ENCODE measurements around the gene LAMTOR3.

DNA sequence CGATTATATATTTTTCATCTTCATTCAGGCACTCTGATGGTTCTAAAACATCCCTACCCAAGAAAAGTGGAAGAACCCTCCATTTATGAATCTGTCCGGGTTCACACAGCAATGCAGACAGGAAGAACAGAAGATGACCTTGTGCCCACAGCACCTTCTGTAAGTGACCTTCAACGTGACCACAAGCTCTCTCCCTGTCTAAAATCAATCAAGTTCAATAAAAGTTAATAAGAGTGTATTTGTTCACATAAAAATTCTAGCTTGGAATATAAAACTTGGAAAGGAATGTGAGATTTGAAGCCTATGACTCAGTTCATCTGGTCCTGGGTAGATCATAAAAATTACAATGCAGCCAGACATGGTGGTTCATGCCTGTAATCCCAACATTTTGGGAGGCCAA is 41.0 kb downstream of the LAMTOR3 start:
- TF ChIP-seq, protein P1, sequence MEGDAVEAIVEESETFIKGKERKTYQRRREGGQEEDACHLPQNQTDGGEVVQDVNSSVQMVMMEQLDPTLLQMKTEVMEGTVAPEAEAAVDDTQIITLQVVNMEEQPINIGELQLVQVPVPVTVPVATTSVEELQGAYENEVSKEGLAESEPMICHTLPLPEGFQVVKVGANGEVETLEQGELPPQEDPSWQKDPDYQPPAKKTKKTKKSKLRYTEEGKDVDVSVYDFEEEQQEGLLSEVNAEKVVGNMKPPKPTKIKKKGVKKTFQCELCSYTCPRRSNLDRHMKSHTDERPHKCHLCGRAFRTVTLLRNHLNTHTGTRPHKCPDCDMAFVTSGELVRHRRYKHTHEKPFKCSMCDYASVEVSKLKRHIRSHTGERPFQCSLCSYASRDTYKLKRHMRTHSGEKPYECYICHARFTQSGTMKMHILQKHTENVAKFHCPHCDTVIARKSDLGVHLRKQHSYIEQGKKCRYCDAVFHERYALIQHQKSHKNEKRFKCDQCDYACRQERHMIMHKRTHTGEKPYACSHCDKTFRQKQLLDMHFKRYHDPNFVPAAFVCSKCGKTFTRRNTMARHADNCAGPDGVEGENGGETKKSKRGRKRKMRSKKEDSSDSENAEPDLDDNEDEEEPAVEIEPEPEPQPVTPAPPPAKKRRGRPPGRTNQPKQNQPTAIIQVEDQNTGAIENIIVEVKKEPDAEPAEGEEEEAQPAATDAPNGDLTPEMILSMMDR (IDR thresholded peaks at IDR 0.05), result no peak
- TF ChIP-seq POLR2A (IDR thresholded peaks at IDR 0.05), result no peak
